Astrocyte of the cerebellum (primary cell): ENCODE data around the gene PTGFR.

Experiments
- DNase-seq: peaks from one replicate; pipeline ENCODE4 v3.0.0-alpha.2; 2011; ENCODE audit warnings: low read depth
- H3K4me3 ChIP-seq: 2 replicates; pipeline ENCODE4 v1.5.1; 2011; ENCODE audit warnings: mild to moderate bottlenecking, low read depth, low read length, moderate library complexity
- CTCF ChIP-seq: IDR thresholded peaks from 2 replicates; pipeline ENCODE4 v1.5.1; 2012; ENCODE audit warnings: low read length, low read depth, moderate library complexity, mild to moderate bottlenecking; ENCODE audit errors: missing control alignments
- in situ Hi-C: cut with HindIII; loops from 2 replicates; pipeline ENCODE4 v1.10.0; 2017; ENCODE audit warnings: low sequenced_read_pairs

PTGFR gene

GRCh38 chr1:78490861-78491450, at the start of gene PTGFR:
TSS of gene PTGFR (plus strand) at chr1:78490974. CDS start at chr1:78492744, 1,770 bp downstream.
- in situ Hi-C loops: no loop called here

GRCh38 chr1:78441921-78442320, 48.9 kb upstream of the PTGFR start:
- no peak overlapping the region for H3K4me3 ChIP-seq
- DNase-seq: no peak
- in situ Hi-C loops: no loop called here
- no peak for TF ChIP-seq CTCF

More at GRCh38 chr1:78490861-78491450, at the start of gene PTGFR:
- H3K4me3 ChIP-seq: peak within 1 kb of the TSS; percentile 69
- no peak for TF ChIP-seq CTCF
- DNase-seq: no peak

GRCh38 chr1:78447086-78447485, 43.7 kb upstream of the PTGFR start:
- no peak overlapping the region for H3K4me3 ChIP-seq
- in situ Hi-C loops: no loop called here
- no peak for DNase-seq
- no peak for TF ChIP-seq CTCF

GRCh38 chr1:78464449-78464891, 26.3 kb upstream of the PTGFR start:
- no peak for TF ChIP-seq CTCF
- in situ Hi-C loops: no loop called here
- no peak for DNase-seq
- no peak overlapping the region for H3K4me3 ChIP-seq

- H3K4me3 ChIP-seq: no peak overlapping the region
- in situ Hi-C loops: no loop called here
- no peak for DNase-seq
- TF ChIP-seq CTCF: no peak
Observed at GRCh38 chr1:78465143-78465542, 25.6 kb upstream of the PTGFR start.

- no peak for DNase-seq
- no peak for TF ChIP-seq CTCF
- no peak overlapping the region for H3K4me3 ChIP-seq
- in situ Hi-C loops: no loop called here
Observed at GRCh38 chr1:78468521-78468920, 22.3 kb upstream of the PTGFR start.

- in situ Hi-C loops: no loop called here
- TF ChIP-seq CTCF: no peak
- H3K4me3 ChIP-seq: no peak overlapping the region
- no peak for DNase-seq
Observed at GRCh38 chr1:78469576-78469975, 21.2 kb upstream of the PTGFR start.
